ENCODE results near the gene ADAM12. TPM values are rescaled to one million over a fixed set of nuclear protein-coding genes. Genes with fewer than 3 reads are reported as not detected.

Gene ADAM12
- total and polyA plus RNA-seq, 12 donors: 0.08 to 3.9 (median 0.53) TPM

DNA sequence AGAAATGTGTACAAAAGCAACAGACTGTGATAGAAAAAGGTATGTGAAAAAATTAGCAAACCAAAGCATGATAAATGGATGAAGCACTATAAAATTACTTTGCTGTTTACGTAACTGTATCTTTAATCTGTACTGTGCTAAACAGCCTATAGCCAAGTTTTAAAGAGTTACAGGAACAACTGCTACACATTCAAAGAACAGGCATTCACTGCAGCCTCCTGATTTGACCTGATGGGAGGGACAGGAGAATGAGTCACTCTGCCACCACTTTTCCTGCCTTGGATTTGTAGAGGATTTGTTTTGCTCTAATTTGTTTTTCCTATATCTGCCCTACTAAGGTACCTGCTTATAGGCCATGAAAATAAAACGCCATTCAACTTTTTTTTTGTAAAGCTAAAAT, 375.8 kb downstream of the ADAM12 start:
- 93 to 95% (median 94%) methylated on average over 2 of the region's 2 CpGs for WGBS, 4 donors
- Histone ChIP-seq H3K27me3 (no peaks in the 10 kb centered on the region), H3K4me3 (no peak overlapping the region), H3K9me3 (replicated peaks in 1 of 3) (no peaks in the 10 kb centered on the region), H3K27ac (no peak overlapping the region), H3K4me1 (replicated peaks in 1 of 2) (no peaks in the 10 kb centered on the region), H3K36me3 (replicated peaks in 1 of 2) (no peaks in the 10 kb centered on the region)
- intact Hi-C loops (cut with DNase I): no loop called here
- TF ChIP-seq POLR2A (IDR thresholded peaks at IDR 0.05): no peak
- TF ChIP-seq, protein P1, sequence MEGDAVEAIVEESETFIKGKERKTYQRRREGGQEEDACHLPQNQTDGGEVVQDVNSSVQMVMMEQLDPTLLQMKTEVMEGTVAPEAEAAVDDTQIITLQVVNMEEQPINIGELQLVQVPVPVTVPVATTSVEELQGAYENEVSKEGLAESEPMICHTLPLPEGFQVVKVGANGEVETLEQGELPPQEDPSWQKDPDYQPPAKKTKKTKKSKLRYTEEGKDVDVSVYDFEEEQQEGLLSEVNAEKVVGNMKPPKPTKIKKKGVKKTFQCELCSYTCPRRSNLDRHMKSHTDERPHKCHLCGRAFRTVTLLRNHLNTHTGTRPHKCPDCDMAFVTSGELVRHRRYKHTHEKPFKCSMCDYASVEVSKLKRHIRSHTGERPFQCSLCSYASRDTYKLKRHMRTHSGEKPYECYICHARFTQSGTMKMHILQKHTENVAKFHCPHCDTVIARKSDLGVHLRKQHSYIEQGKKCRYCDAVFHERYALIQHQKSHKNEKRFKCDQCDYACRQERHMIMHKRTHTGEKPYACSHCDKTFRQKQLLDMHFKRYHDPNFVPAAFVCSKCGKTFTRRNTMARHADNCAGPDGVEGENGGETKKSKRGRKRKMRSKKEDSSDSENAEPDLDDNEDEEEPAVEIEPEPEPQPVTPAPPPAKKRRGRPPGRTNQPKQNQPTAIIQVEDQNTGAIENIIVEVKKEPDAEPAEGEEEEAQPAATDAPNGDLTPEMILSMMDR (IDR thresholded peaks at IDR 0.05): no peak
- DNase-seq: no peak

DNA sequence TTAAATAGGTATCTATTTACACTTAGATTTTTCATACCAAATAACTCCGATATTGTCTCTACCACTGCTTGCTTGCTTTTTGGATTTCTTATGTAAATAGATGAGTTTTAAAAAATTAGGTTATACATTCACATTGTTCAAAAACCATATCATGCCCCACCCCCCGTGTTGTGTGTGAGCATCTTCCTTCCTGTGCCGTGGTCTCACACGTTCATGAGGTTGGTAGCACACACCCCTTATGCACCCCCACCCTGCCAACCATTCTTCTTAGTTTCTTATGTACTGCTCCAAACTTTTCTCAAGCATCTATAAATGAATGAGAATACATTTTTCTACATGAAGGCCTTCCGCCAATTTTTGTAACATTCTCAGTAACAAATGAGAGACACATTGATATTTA, 376.3 kb downstream of the ADAM12 start:
- Histone ChIP-seq H3K27ac (no peak overlapping the region), H3K27me3 (no peaks in the 10 kb centered on the region), H3K36me3 (replicated peaks in 1 of 2) (no peaks in the 10 kb centered on the region), H3K9me3 (replicated peaks in 1 of 3) (no peaks in the 10 kb centered on the region), H3K4me3 (no peak overlapping the region), H3K4me1 (replicated peaks in 1 of 2) (no peaks in the 10 kb centered on the region)
- TF ChIP-seq, protein P1 (IDR thresholded peaks at IDR 0.05): no peak
- TF ChIP-seq POLR2A (IDR thresholded peaks at IDR 0.05): no peak
- 87 to 91% (median 90%) methylated on average over 5 of the region's 5 CpGs for WGBS, 4 donors
- intact Hi-C loops (cut with DNase I): no loop called here
- DNase-seq: no peak

DNA sequence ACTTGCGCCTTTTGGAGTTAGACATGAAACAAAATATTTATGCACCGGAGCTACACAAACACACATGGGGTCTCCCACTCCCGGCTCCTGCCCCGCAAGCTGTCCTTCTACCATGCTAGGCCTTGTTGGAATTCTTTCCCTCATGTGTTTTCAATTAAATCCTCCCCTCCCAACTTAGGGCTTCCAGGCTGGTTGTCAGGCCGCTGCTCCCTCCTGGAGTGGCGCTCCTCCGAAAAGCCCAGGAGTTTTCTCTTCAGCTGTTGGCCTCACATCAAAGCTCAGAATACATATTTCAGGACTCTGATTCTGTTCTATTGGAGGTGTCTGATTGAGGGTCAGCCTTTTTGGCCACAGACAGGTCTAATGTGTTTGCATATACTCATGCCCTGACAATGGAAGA, 378.6 kb downstream of the ADAM12 start:
- intact Hi-C loops (cut with DNase I): no loop called here
- Histone ChIP-seq H3K36me3 (replicated peaks in 1 of 2) (no peaks in the 10 kb centered on the region), H3K4me3 (no peak overlapping the region), H3K4me1 (replicated peaks in 1 of 2) (no peaks in the 10 kb centered on the region), H3K9me3 (replicated peaks in 1 of 3) (no peaks in the 10 kb centered on the region), H3K27ac (no peak overlapping the region), H3K27me3 (no peaks in the 10 kb centered on the region)
- 92 to 96% (median 94%) methylated on average over 7 of the region's 7 CpGs for WGBS, 4 donors
- TF ChIP-seq, protein P1 (IDR thresholded peaks at IDR 0.05): no peak
- TF ChIP-seq POLR2A (IDR thresholded peaks at IDR 0.05): no peak
- no peak for DNase-seq

DNA sequence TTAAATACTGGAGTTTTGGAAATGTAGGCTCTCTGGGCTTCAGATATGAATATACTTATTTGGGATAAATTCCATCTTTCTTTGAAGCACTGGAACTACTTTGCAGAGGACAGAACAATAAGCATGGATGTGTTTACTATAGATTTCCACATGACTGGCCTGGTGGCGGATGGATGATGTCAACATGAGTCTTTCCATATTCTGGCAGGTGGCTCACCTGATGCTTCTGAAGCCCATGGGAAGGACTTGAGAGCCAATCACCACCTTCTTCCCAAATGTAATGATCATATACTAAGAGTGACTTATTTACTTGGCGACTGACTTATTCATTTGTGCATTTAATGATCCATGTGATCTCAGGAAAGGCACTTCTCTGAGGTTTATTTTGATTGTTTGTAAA, 381.4 kb downstream of the ADAM12 start:
- no peaks in the 10 kb centered on the region for H3K36me3 ChIP-seq (replicated peaks in 1 of 2)
- 93 to 97% (median 95%) methylated on average over 2 of the region's 2 CpGs for WGBS, 4 donors
- intact Hi-C loops (cut with DNase I): no loop called here
- no peak for DNase-seq
- H3K27me3 ChIP-seq: no peaks in the 10 kb centered on the region
- H3K4me3 ChIP-seq: no peak overlapping the region
- no peaks in the 10 kb centered on the region for H3K9me3 ChIP-seq (replicated peaks in 1 of 3)
- no peak overlapping the region for H3K27ac ChIP-seq
- no peaks in the 10 kb centered on the region for H3K4me1 ChIP-seq (replicated peaks in 1 of 2)
- TF ChIP-seq, protein P1 (IDR thresholded peaks at IDR 0.05): no peak
- TF ChIP-seq POLR2A (IDR thresholded peaks at IDR 0.05): no peak

All from adrenal gland (tissue), 12 donors.